ENCODE measurements around the gene SAMD5.

DNA sequence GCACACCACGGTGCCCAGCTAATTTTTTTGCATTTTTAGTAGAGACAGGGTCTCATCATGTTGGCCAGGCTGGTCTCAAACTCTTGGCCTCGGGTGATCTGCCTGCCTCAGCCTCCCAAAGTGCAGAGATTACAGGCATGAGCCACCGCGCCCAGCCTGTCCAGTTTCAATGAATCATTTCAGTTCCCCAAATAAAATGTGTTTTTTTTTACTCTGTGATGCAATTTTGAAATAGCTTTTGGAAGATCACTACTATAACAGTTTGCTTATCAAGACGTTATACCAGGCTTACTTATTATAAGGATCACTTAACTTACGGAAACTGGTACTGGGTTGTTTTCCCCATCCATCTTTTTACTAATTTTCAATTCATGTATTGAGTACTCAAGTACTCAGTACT, 80.0 kb downstream of the SAMD5 start:
- TF ChIP-seq SUZ12 (IDR thresholded peaks at IDR 0.05; ENCODE audit: extremely low read depth, insufficient read depth, insufficient read length) (no peak), ZNF274 (IDR thresholded peaks at IDR 0.05; ENCODE audit: low read depth, low read length) (no peak)
